Breast epithelium (tissue), 4 donors: ENCODE measurements around the gene SEC24B. TPM values are rescaled to one million over a fixed set of nuclear protein-coding genes. Genes with fewer than 3 reads are reported as not detected.

ENCODE experiments used
- DNase-seq, 2 donors: peaks; one replicate each; pipeline ENCODE4 v3.0.0-alpha.2; 2019; ENCODE audit warnings: low spot score in 2 of 2
- H3K27ac ChIP-seq, 2 donors: fragments of 200-600 bp; sonication (generic) in 1 of 2; one replicate each; pipeline ENCODE4 v1.5.1; 2016 to 2019; ENCODE audit warnings: mild to moderate bottlenecking in 1 of 2
- H3K27me3 ChIP-seq, 2 donors: fragments of 200-600 bp; sonication (generic) in 1 of 2; one replicate each; pipeline versions ENCODE4 v1.5.1 to v1.6.0; 2017 to 2019; ENCODE audit warnings: control low read depth in 1 of 2, mild to moderate bottlenecking in 1 of 2
- H3K36me3 ChIP-seq: fragments of 200-600 bp; one replicate; pipeline ENCODE4 v1.5.1; 2019
- H3K4me1 ChIP-seq, 2 donors: fragments of 200-600 bp; sonication (generic); one replicate each; pipeline ENCODE4 v1.5.1; 2016 to 2019; ENCODE audit warnings: control low read depth in 1 of 2
- H3K4me3 ChIP-seq, 3 donors: fragments of 200-600 bp; sonication (generic); 1 replicate in 2 of 3; 2 replicates in 1 of 3; pipeline ENCODE4 v1.5.1; 2016 to 2019; ENCODE audit warnings: mild to moderate bottlenecking in 3 of 3, moderate library complexity in 2 of 3
- H3K9me3 ChIP-seq, 2 donors: fragments of 200-600 bp; sonication (generic) in 1 of 2; one replicate each; pipeline ENCODE4 v1.5.1; 2016 to 2019; ENCODE audit warnings: control low read depth in 1 of 2
- CTCF ChIP-seq, 3 donors: fragments of 450-650 bp; IDR thresholded peaks; one replicate each; pipeline ENCODE4 v1.5.1; 2016 to 2017; ENCODE audit warnings: antibody characterized with exemption in 3 of 3, mild to moderate bottlenecking in 3 of 3, moderate library complexity in 3 of 3
- POLR2A ChIP-seq: fragments of 450-650 bp; IDR thresholded peaks from one replicate; pipeline ENCODE4 v1.6.1; 2016; ENCODE audit warnings: antibody characterized with exemption, mild to moderate bottlenecking, moderate library complexity
- POLR2AphosphoS5 ChIP-seq, 3 donors: sonication (generic); formaldehyde crosslinking; IDR thresholded peaks; one replicate each; pipeline ENCODE4 v1.6.1; 2017; ENCODE audit warnings: antibody characterized with exemption in 3 of 3
- intact Hi-C: fragments of 100-400 bp; cut with DNase I; formaldehyde crosslinking; loops from one replicate; pipeline ENCODE4 v1.15.1; 2023; ENCODE audit warnings: low total_unique reads
- total RNA-seq, 3 donors: library from RNA; depleted of rRNA; stranded (reverse); fragments of >200 nt; gene quantifications; one replicate each; pipeline ENCODE4 v1.1.0, GENCODE V29; 2016

Gene SEC24B
- total RNA-seq, 3 donors from 2014 or later: 39.2 to 51.2 (median 42.3) TPM

GRCh38 chr4:109395694-109396093, 37.9 kb upstream of the SEC24B start:
- no peaks in the 10 kb centered on the region for H3K27me3 ChIP-seq
- intact Hi-C loops: no loop called here
- no peak overlapping the region for H3K27ac ChIP-seq
- H3K4me3 ChIP-seq: no peak overlapping the region
- no peaks in the 10 kb centered on the region for H3K9me3 ChIP-seq
- H3K36me3 ChIP-seq: no peaks in the 10 kb centered on the region
- TF ChIP-seq POLR2AphosphoS5 (IDR thresholded peaks at IDR 0.05): no peak
- no peaks in the 10 kb centered on the region for H3K4me1 ChIP-seq
- no peak for DNase-seq

- intact Hi-C loops: no loop called here
- H3K9me3 ChIP-seq: no peaks in the 10 kb centered on the region
Observed at GRCh38 chr4:109398928-109399327, 34.7 kb upstream of the SEC24B start.

GRCh38 chr4:109406337-109406931, 27.2 kb upstream of the SEC24B start:
- Histone ChIP-seq H3K27me3 (no peaks in the 10 kb centered on the region), H3K36me3 (no peaks in the 10 kb centered on the region), H3K9me3 (no peaks in the 10 kb centered on the region), H3K27ac (no peak overlapping the region), H3K4me3 (no peak overlapping the region), H3K4me1 (no peaks in the 10 kb centered on the region)
- intact Hi-C loops: no loop called here
- no peak for DNase-seq
- TF ChIP-seq POLR2A (no peak), CTCF (IDR thresholded peaks at IDR 0.05) (peak; percentile 23 to 75 (median 63)), POLR2AphosphoS5 (IDR thresholded peaks at IDR 0.05) (no peak)

More at GRCh38 chr4:109398928-109399327, 34.7 kb upstream of the SEC24B start:
- H3K27ac ChIP-seq: no peak overlapping the region
- no peaks in the 10 kb centered on the region for H3K4me1 ChIP-seq
- DNase-seq: no peak
- TF ChIP-seq POLR2AphosphoS5 (IDR thresholded peaks at IDR 0.05) (no peak), POLR2A (no peak)
- H3K4me3 ChIP-seq: no peak overlapping the region
- no peaks in the 10 kb centered on the region for H3K27me3 ChIP-seq
- H3K36me3 ChIP-seq: no peaks in the 10 kb centered on the region

GRCh38 chr4:109407027-109407737, 26.4 kb upstream of the SEC24B start:
- H3K4me1 ChIP-seq: no peaks in the 10 kb centered on the region
- no peaks in the 10 kb centered on the region for H3K9me3 ChIP-seq
- no peak overlapping the region for H3K4me3 ChIP-seq
- no peak for TF ChIP-seq POLR2AphosphoS5 (IDR thresholded peaks at IDR 0.05)
- TF ChIP-seq POLR2A: no peak
- TF ChIP-seq CTCF (IDR thresholded peaks at IDR 0.05): no peak
- intact Hi-C loops: no loop called here
- no peaks in the 10 kb centered on the region for H3K27me3 ChIP-seq
- H3K27ac ChIP-seq: no peak overlapping the region
- H3K36me3 ChIP-seq: no peaks in the 10 kb centered on the region
- DNase-seq: no peak

GRCh38 chr4:109408711-109409110, 24.9 kb upstream of the SEC24B start:
- Histone ChIP-seq H3K9me3 (no peaks in the 10 kb centered on the region), H3K27me3 (no peaks in the 10 kb centered on the region), H3K4me3 (no peak overlapping the region), H3K36me3 (no peaks in the 10 kb centered on the region), H3K27ac (no peak overlapping the region), H3K4me1 (no peaks in the 10 kb centered on the region)
- TF ChIP-seq POLR2A (no peak), POLR2AphosphoS5 (IDR thresholded peaks at IDR 0.05) (no peak), CTCF (IDR thresholded peaks at IDR 0.05) (no peak)
- no peak for DNase-seq
- intact Hi-C loops: no loop called here

- intact Hi-C loops: no loop called here
- TF ChIP-seq POLR2AphosphoS5 (IDR thresholded peaks at IDR 0.05) (no peak), POLR2A (no peak), CTCF (IDR thresholded peaks at IDR 0.05) (no peak)
- no peak overlapping the region for H3K27ac ChIP-seq
Observed at GRCh38 chr4:109410226-109410625, 23.4 kb upstream of the SEC24B start.

More at GRCh38 chr4:109410226-109410625, 23.4 kb upstream of the SEC24B start:
- H3K4me3 ChIP-seq: no peak overlapping the region
- no peaks in the 10 kb centered on the region for H3K27me3 ChIP-seq
- no peaks in the 10 kb centered on the region for H3K4me1 ChIP-seq
- H3K36me3 ChIP-seq: no peaks in the 10 kb centered on the region
- H3K9me3 ChIP-seq: no peaks in the 10 kb centered on the region
- no peak for DNase-seq
